Stimulated activated naive B cell treated with anti-CD40 and anti-IgM and Interleukin-4, amounts not matched to agents 10 μg/mL and 1 μg/mL and 100 μg/mL, for 72 hours (primary cell): Measurements from ENCODE around the gene LILRA2.

ENCODE experiments used
- ATAC-seq, 2 donors: fragments of 150-1000 bp; cut with Tn5 transposase; replicated peaks; 2 replicates each; pipeline ENCODE4 v1.10.0; 2021; ENCODE audit warnings: moderate library complexity in 1 of 2
- DNase-seq: peaks from one replicate; pipeline ENCODE4 v3.0.0; 2021
- H3K27ac Mint-ChIP-seq: one replicate; pipeline ENCODE4 v1.8.0; 2022; ENCODE audit warnings: mild to moderate bottlenecking, mixed read lengths
- H3K27me3 Mint-ChIP-seq, 2 donors: one replicate each; pipeline ENCODE4 v1.8.0; 2022; ENCODE audit warnings: mixed read lengths in 2 of 2
- H3K36me3 Mint-ChIP-seq, 2 donors: one replicate each; pipeline ENCODE4 v1.8.0; 2022; ENCODE audit warnings: mixed read lengths in 2 of 2, mild to moderate bottlenecking in 1 of 2
- H3K4me1 Mint-ChIP-seq, 2 donors: one replicate each; pipeline ENCODE4 v1.8.0; 2022; ENCODE audit warnings: mixed read lengths in 2 of 2, mild to moderate bottlenecking in 1 of 2
- H3K4me3 Mint-ChIP-seq, 2 donors: one replicate each; pipeline ENCODE4 v1.8.0; 2022; ENCODE audit warnings: mild to moderate bottlenecking in 2 of 2, mixed read lengths in 2 of 2, moderate library complexity in 1 of 2
- H3K9me3 Mint-ChIP-seq, 2 donors: one replicate each; pipeline ENCODE4 v1.8.0; 2022; ENCODE audit warnings: mixed read lengths in 2 of 2, mild to moderate bottlenecking in 1 of 2

The LILRA2 gene

GRCh38 chr19:54573330-54573872 is at the start of gene LILRA2:
LILRA2 (plus strand) TSS chr19:54573790; CDS start chr19:54573879, 89 bp downstream.
- Mint-ChIP-seq H3K9me3 (no peaks in the 10 kb centered on the region), H3K27ac (peak within 1 kb of the TSS; percentile 92), H3K4me3 (peak within 1 kb of the TSS; percentile 62 to 69), H3K27me3 (peaks cover 0 to 8% of the 10 kb centered on the region in 2 donors), H3K4me1 (peaks cover 30 to 42% of the 10 kb centered on the region in 2 donors), H3K36me3 (peaks cover 0 to 3% of the 10 kb centered on the region in 2 donors)
- peak; percentile 89 to 93 for ATAC-seq
- DNase-seq, result peak; percentile 34

GRCh38 chr19:54525636-54526035 is 48.0 kb upstream of the LILRA2 start:
- H3K4me1 Mint-ChIP-seq, result peaks cover 35 to 37% of the 10 kb centered on the region in 2 donors

GRCh38 chr19:54526972-54527371 is 46.6 kb upstream of the LILRA2 start:
- H3K4me1 Mint-ChIP-seq, result peaks cover 21 to 27% of the 10 kb centered on the region in 2 donors
- DNase-seq (no peak), ATAC-seq (no peak)
- no peaks in the 10 kb centered on the region for H3K36me3 Mint-ChIP-seq
- no peak overlapping the region for H3K4me3 Mint-ChIP-seq
- no peak overlapping the region for H3K27ac Mint-ChIP-seq
- peaks cover 30 to 34% of the 10 kb centered on the region in 2 donors for H3K27me3 Mint-ChIP-seq
- H3K9me3 Mint-ChIP-seq, result peaks cover 0 to 2% of the 10 kb centered on the region in 2 donors

More at GRCh38 chr19:54525636-54526035, 48.0 kb upstream of the LILRA2 start:
- Mint-ChIP-seq H3K4me3 (no peak overlapping the region), H3K27me3 (peaks cover 35 to 40% of the 10 kb centered on the region in 2 donors), H3K36me3 (no peaks in the 10 kb centered on the region), H3K9me3 (peaks cover 0 to 2% of the 10 kb centered on the region in 2 donors), H3K27ac (no peak overlapping the region)
- ATAC-seq, result no peak
- no peak for DNase-seq

- Mint-ChIP-seq H3K36me3 (no peaks in the 10 kb centered on the region), H3K27me3 (peaks cover 25 to 27% of the 10 kb centered on the region in 2 donors), H3K4me1 (peaks cover 16 to 21% of the 10 kb centered on the region in 2 donors), H3K9me3 (no peaks in the 10 kb centered on the region), H3K27ac (no peak overlapping the region), H3K4me3 (no peak overlapping the region)
- DNase-seq (no peak), ATAC-seq (no peak)
Measured at GRCh38 chr19:54530866-54531265, 42.7 kb upstream of the LILRA2 start.

- peak overlapping the region; percentile 51 for H3K27ac Mint-ChIP-seq
- DNase-seq (no peak), ATAC-seq (peak; percentile 88 to 92)
- H3K36me3 Mint-ChIP-seq, result no peaks in the 10 kb centered on the region
- H3K27me3 Mint-ChIP-seq, result peaks cover 21 to 22% of the 10 kb centered on the region in 2 donors
- H3K4me3 Mint-ChIP-seq, result peak overlapping the region in 1 of 2 donors; percentile 59
- no peaks in the 10 kb centered on the region for H3K9me3 Mint-ChIP-seq
- H3K4me1 Mint-ChIP-seq, result peaks cover 15 to 21% of the 10 kb centered on the region in 2 donors
Measured at GRCh38 chr19:54532528-54532927, 41.1 kb upstream of the LILRA2 start.

GRCh38 chr19:54533476-54533875 is 40.1 kb upstream of the LILRA2 start:
- DNase-seq, result no peak
- Mint-ChIP-seq H3K27me3 (peaks cover 17 to 22% of the 10 kb centered on the region in 2 donors), H3K36me3 (no peaks in the 10 kb centered on the region), H3K4me3 (no peak overlapping the region), H3K9me3 (no peaks in the 10 kb centered on the region), H3K4me1 (peaks cover 15 to 21% of the 10 kb centered on the region in 2 donors), H3K27ac (no peak overlapping the region)
- ATAC-seq, result no peak

- ATAC-seq (no peak), DNase-seq (no peak)
- H3K4me1 Mint-ChIP-seq, result peaks cover 10 to 16% of the 10 kb centered on the region in 2 donors
- H3K36me3 Mint-ChIP-seq, result no peaks in the 10 kb centered on the region
- H3K27ac Mint-ChIP-seq, result peak overlapping the region; percentile 44
- no peak overlapping the region for H3K4me3 Mint-ChIP-seq
- peaks cover 15 to 16% of the 10 kb centered on the region in 2 donors for H3K27me3 Mint-ChIP-seq
- no peaks in the 10 kb centered on the region for H3K9me3 Mint-ChIP-seq
Measured at GRCh38 chr19:54534156-54534555, 39.4 kb upstream of the LILRA2 start.

GRCh38 chr19:54535601-54536000 is 38.0 kb upstream of the LILRA2 start:
- DNase-seq, result no peak
- H3K4me3 Mint-ChIP-seq, result no peak overlapping the region
- H3K4me1 Mint-ChIP-seq, result peaks cover 10 to 15% of the 10 kb centered on the region in 2 donors
- H3K27ac Mint-ChIP-seq, result peak overlapping the region; percentile 20
- H3K27me3 Mint-ChIP-seq, result peaks cover 16 to 18% of the 10 kb centered on the region in 2 donors
- H3K36me3 Mint-ChIP-seq, result no peaks in the 10 kb centered on the region
- no peaks in the 10 kb centered on the region for H3K9me3 Mint-ChIP-seq
- ATAC-seq, result no peak

- Mint-ChIP-seq H3K36me3 (no peaks in the 10 kb centered on the region), H3K4me3 (no peak overlapping the region), H3K4me1 (peaks cover 10 to 18% of the 10 kb centered on the region in 2 donors), H3K27ac (no peak overlapping the region), H3K27me3 (peaks cover 16 to 20% of the 10 kb centered on the region in 2 donors), H3K9me3 (no peaks in the 10 kb centered on the region)
- no peak for DNase-seq
- no peak for ATAC-seq
Measured at GRCh38 chr19:54536956-54537355, 36.6 kb upstream of the LILRA2 start.

GRCh38 chr19:54541712-54542111 is 31.9 kb upstream of the LILRA2 start:
- Mint-ChIP-seq H3K27ac (no peak overlapping the region), H3K36me3 (no peaks in the 10 kb centered on the region), H3K4me1 (peaks cover 2 to 7% of the 10 kb centered on the region in 2 donors), H3K27me3 (peaks cover 5 to 16% of the 10 kb centered on the region in 2 donors), H3K9me3 (peaks cover 0 to 4% of the 10 kb centered on the region in 2 donors), H3K4me3 (no peak overlapping the region)
- DNase-seq, result no peak
- no peak for ATAC-seq

GRCh38 chr19:54548806-54549205 is 24.8 kb upstream of the LILRA2 start:
- no peak for ATAC-seq
- DNase-seq, result no peak
- Mint-ChIP-seq H3K27me3 (peaks cover 7 to 18% of the 10 kb centered on the region in 2 donors), H3K27ac (no peak overlapping the region), H3K36me3 (no peaks in the 10 kb centered on the region), H3K9me3 (peaks cover 0 to 1% of the 10 kb centered on the region in 2 donors), H3K4me3 (no peak overlapping the region), H3K4me1 (peaks cover 10 to 17% of the 10 kb centered on the region in 2 donors)

- Mint-ChIP-seq H3K27me3 (peaks cover 7 to 18% of the 10 kb centered on the region in 2 donors), H3K27ac (no peak overlapping the region), H3K4me1 (peaks cover 10 to 17% of the 10 kb centered on the region in 2 donors), H3K36me3 (no peaks in the 10 kb centered on the region), H3K9me3 (peaks cover 0 to 1% of the 10 kb centered on the region in 2 donors), H3K4me3 (no peak overlapping the region)
- ATAC-seq (no peak), DNase-seq (no peak)
Measured at GRCh38 chr19:54549224-54549623, 24.4 kb upstream of the LILRA2 start.

- no peak overlapping the region for H3K4me3 Mint-ChIP-seq
- H3K36me3 Mint-ChIP-seq, result no peaks in the 10 kb centered on the region
- H3K9me3 Mint-ChIP-seq, result peaks cover 0 to 1% of the 10 kb centered on the region in 2 donors
- peaks cover 11% of the 10 kb centered on the region in 2 donors for H3K27me3 Mint-ChIP-seq
- DNase-seq (no peak), ATAC-seq (peak; percentile 58 to 60)
- H3K4me1 Mint-ChIP-seq, result peaks cover 10 to 17% of the 10 kb centered on the region in 2 donors
- no peak overlapping the region for H3K27ac Mint-ChIP-seq
Measured at GRCh38 chr19:54551293-54551692, 22.3 kb upstream of the LILRA2 start.

GRCh38 chr19:54551950-54552912 is 21.4 kb upstream of the LILRA2 start:
- Mint-ChIP-seq H3K9me3 (peaks cover 0 to 1% of the 10 kb centered on the region in 2 donors), H3K27me3 (peaks cover 8 to 11% of the 10 kb centered on the region in 2 donors), H3K36me3 (no peaks in the 10 kb centered on the region), H3K4me3 (peak overlapping the region in 1 of 2 donors; percentile 1), H3K27ac (no peak overlapping the region), H3K4me1 (peaks cover 10 to 17% of the 10 kb centered on the region in 2 donors)
- ATAC-seq, result peak; percentile 65 to 71
- DNase-seq, result no peak
